HG03060 (cell line): ENCODE data around the gene PROK2.
A peak's percentile ranks its signal among the peaks of the same experiment; 100 is the strongest.

Experiments
- ATAC-seq: cut with Tn5 transposase; IDR thresholded peaks from one replicate; pipeline ENCODE4 v1.9.1; 2021; ENCODE audit warnings: low read depth, moderate number of reproducible peaks; ENCODE audit not compliant: unreplicated experiment

Gene PROK2

GRCh38 chr3:71784914-71785531, at the start of gene PROK2:
PROK2 (minus strand) TSS chr3:71785148; CDS start chr3:71785052, 96 bp downstream.
- no peak for ATAC-seq

- ATAC-seq: no peak
Measured at GRCh38 chr3:71831599-71831998, 46.7 kb upstream of the PROK2 start.

- no peak for ATAC-seq
Measured at GRCh38 chr3:71825551-71826283, 40.8 kb upstream of the PROK2 start.

- ATAC-seq: no peak
Measured at GRCh38 chr3:71821116-71821515, 36.2 kb upstream of the PROK2 start.

- no peak for ATAC-seq
Measured at GRCh38 chr3:71817262-71817661, 32.3 kb upstream of the PROK2 start.

- ATAC-seq: no peak
Measured at GRCh38 chr3:71816767-71817156, 31.8 kb upstream of the PROK2 start.

GRCh38 chr3:71815340-71816067, 30.6 kb upstream of the PROK2 start:
- ATAC-seq: no peak

GRCh38 chr3:71813704-71814103, 28.8 kb upstream of the PROK2 start:
- ATAC-seq: no peak

- ATAC-seq: no peak
Measured at GRCh38 chr3:71813073-71813472, 28.1 kb upstream of the PROK2 start.

- ATAC-seq: no peak
Measured at GRCh38 chr3:71810056-71810455, 25.1 kb upstream of the PROK2 start.

GRCh38 chr3:71809321-71810026, 24.5 kb upstream of the PROK2 start:
- ATAC-seq: no peak

GRCh38 chr3:71806736-71807135, 21.8 kb upstream of the PROK2 start:
- no peak for ATAC-seq

GRCh38 chr3:71805691-71806090, 20.7 kb upstream of the PROK2 start:
- no peak for ATAC-seq

- no peak for ATAC-seq
Measured at GRCh38 chr3:71805199-71805598, 20.3 kb upstream of the PROK2 start.

GRCh38 chr3:71803248-71803647, 18.3 kb upstream of the PROK2 start:
- ATAC-seq: no peak

- ATAC-seq: peak; percentile 82
Measured at GRCh38 chr3:71801986-71802385, 17.0 kb upstream of the PROK2 start.

- no peak for ATAC-seq
Measured at GRCh38 chr3:71800023-71800422, 15.1 kb upstream of the PROK2 start.

GRCh38 chr3:71797455-71797854, 12.5 kb upstream of the PROK2 start:
- ATAC-seq: no peak

- ATAC-seq: no peak
Measured at GRCh38 chr3:71796290-71796689, 11.3 kb upstream of the PROK2 start.

- ATAC-seq: no peak
Measured at GRCh38 chr3:71791634-71792033, 6.7 kb upstream of the PROK2 start.

- ATAC-seq: no peak
Measured at GRCh38 chr3:71789922-71790321, 5.0 kb upstream of the PROK2 start.
